B cell (primary cell): ENCODE data around the gene SUCLG2. TPM values are rescaled to one million over a fixed set of nuclear protein-coding genes. Genes with fewer than 3 reads are reported as not detected.

Source experiments
- ATAC-seq: fragments of 200-7000 bp; cut with Tn5 transposase; one replicate; pipeline ENCODE4 v1.10.0; 2021; ENCODE audit warnings: low read depth, mild to moderate bottlenecking, moderate number of reproducible peaks, moderate library complexity
- CTCF ChIA-PET: fragments of 350-600 bp; sonication (Branson Sonifier 250); formaldehyde crosslinking; loops from one replicate; lab custom pipeline; 2021; ENCODE audit warnings: antibody characterized with exemption, inconsistent platforms; lab: Charles Lee
- POLR2A ChIA-PET: fragments of 350-600 bp; sonication (Branson Sonifier 250); formaldehyde crosslinking; loops from one replicate; lab custom pipeline; 2021; ENCODE audit warnings: antibody characterized with exemption; lab: Charles Lee
- DNase-seq: peaks from one replicate; pipeline ENCODE4 v3.0.0; 2013
- H2AFZ ChIP-seq: 2 replicates; pipeline ENCODE4 v1.6.1; 2012; ENCODE audit warnings: mild to moderate bottlenecking, low read depth, low read length; ENCODE audit not compliant: insufficient read depth, poor library complexity, severe bottlenecking
- H3K27ac ChIP-seq, 2 donors: 1 replicate in 1 of 2; 2 replicates in 1 of 2; pipeline ENCODE4 v1.5.1; 2012 to 2013; ENCODE audit warnings: low read length in 2 of 2, mild to moderate bottlenecking in 2 of 2, moderate library complexity in 1 of 2
- H3K27me3 ChIP-seq, 4 experiments: fragments of 200-600 bp in 1 of 4; sonication (generic) in 1 of 4; replicated peaks in 1 of 4; 1 replicate in 2 of 4; 2 replicates in 2 of 4; pipeline versions ENCODE4 v1.6.1 to v1.7.0; 2013 to 2016; ENCODE audit warnings: low read length in 3 of 4, mild to moderate bottlenecking in 2 of 4, mixed read lengths in 1 of 4, moderate library complexity in 1 of 4; ENCODE audit not compliant: insufficient read depth in 4 of 4, control insufficient read depth in 3 of 4; ENCODE audit errors: control extremely low read depth in 1 of 4
- H3K36me3 ChIP-seq, 2 experiments: replicated peaks in 1 of 2; 1 replicate in 1 of 2; 2 replicates in 1 of 2; pipeline versions ENCODE4 v1.6.1 to v1.7.1; 2013; ENCODE audit warnings: low read length in 1 of 2; ENCODE audit not compliant: insufficient read depth in 2 of 2, control insufficient read depth in 1 of 2; ENCODE audit errors: control extremely low read depth in 1 of 2, extremely low read depth in 1 of 2
- H3K4me1 ChIP-seq, 2 donors: fragments of 200-600 bp in 1 of 2; sonication (generic) in 1 of 2; 1 replicate in 1 of 2; 2 replicates in 1 of 2; pipeline versions ENCODE4 v1.5.1 to v1.6.1; 2013 to 2017; ENCODE audit warnings: low read length in 2 of 2; ENCODE audit not compliant: control insufficient read depth in 2 of 2, insufficient read depth in 2 of 2
- H3K4me2 ChIP-seq: replicated peaks from 2 replicates; pipeline ENCODE3; 2012; ENCODE audit warnings: mild to moderate bottlenecking, low read depth, low read length; ENCODE audit not compliant: poor library complexity, severe bottlenecking
- H3K4me3 ChIP-seq, 5 experiments: fragments of 200-600 bp in 1 of 5; sonication (generic) in 1 of 5; 1 replicate in 3 of 5; 2 replicates in 2 of 5; pipeline versions ENCODE4 v1.5.1 to v1.7.0; 2011 to 2016; ENCODE audit warnings: low read length in 4 of 5, mild to moderate bottlenecking in 4 of 5, low read depth in 2 of 5, control low read depth in 1 of 5, moderate library complexity in 1 of 5; ENCODE audit not compliant: insufficient read depth in 1 of 5; ENCODE audit errors: control extremely low read depth in 1 of 5, extremely low read depth in 1 of 5
- H3K79me2 ChIP-seq: fragments of 200-600 bp; sonication (generic); one replicate; pipeline ENCODE4 v1.6.0; 2016; ENCODE audit warnings: low read length; ENCODE audit not compliant: control insufficient read depth, insufficient read depth
- H3K9ac ChIP-seq: fragments of 200-600 bp; sonication (generic); 2 replicates; pipeline ENCODE4 v1.6.1; 2017; ENCODE audit warnings: mild to moderate bottlenecking, low read length, moderate library complexity
- H3K9me3 ChIP-seq, 3 donors: one replicate each; pipeline versions ENCODE4 v1.6.1 to v1.7.1; 2013; ENCODE audit warnings: low read length in 2 of 3; ENCODE audit not compliant: control insufficient read depth in 2 of 3, insufficient read depth in 1 of 3; ENCODE audit errors: control extremely low read depth in 1 of 3
- H4K20me1 ChIP-seq: 2 replicates; pipeline ENCODE4 v1.6.0; 2012; ENCODE audit warnings: mild to moderate bottlenecking, low read length; ENCODE audit not compliant: insufficient read depth, control insufficient read depth, poor library complexity, severe bottlenecking
- H3K27ac Mint-ChIP-seq: one replicate; pipeline ENCODE4 v1.8.0; 2021; ENCODE audit warnings: mixed read lengths
- H3K27me3 Mint-ChIP-seq: one replicate; pipeline ENCODE4 v1.8.0; 2021; ENCODE audit warnings: mixed read lengths
- H3K4me1 Mint-ChIP-seq: one replicate; pipeline ENCODE4 v1.8.0; 2021; ENCODE audit warnings: mixed read lengths
- H3K4me3 Mint-ChIP-seq: one replicate; pipeline ENCODE4 v1.8.0; 2021; ENCODE audit warnings: mixed read lengths
- H3K9me3 Mint-ChIP-seq: one replicate; pipeline ENCODE4 v1.8.0; 2022; ENCODE audit warnings: mixed read lengths; ENCODE audit not compliant: insufficient read depth
- EZH2 ChIP-seq: IDR thresholded peaks from 2 replicates; pipeline ENCODE4 v1.6.1; 2012; ENCODE audit warnings: borderline replicate concordance, low read depth, mild to moderate bottlenecking, moderate library complexity, low read length; ENCODE audit not compliant: insufficient read depth, poor library complexity, severe bottlenecking
- WGBS: methylation state at CpG from one replicate; pipeline ENCODE4 v1.1.5; 2013; ENCODE audit warnings: missing lambda C conversion rate; ENCODE audit not compliant: insufficient coverage; 5-methylcytosine and 5-hydroxymethylcytosine counted together
- intact Hi-C: fragments of 100-400 bp; cut with micrococcal nuclease; formaldehyde crosslinking; loops from one replicate; pipeline ENCODE4 v1.10.0; 2022
- polyA plus RNA-seq: library from polyadenylated mRNA; depleted of rRNA; stranded (reverse); fragments of >200 nt; gene quantifications from 2 replicates; pipeline ENCODE4 v1.2.3, GENCODE V29; 2012
- total RNA-seq, 2 donors: library from RNA; stranded (reverse); fragments of 120-200 nt in 1 of 2; gene quantifications; 1 replicate in 1 of 2; 2 replicates in 1 of 2; pipeline versions ENCODE4 v1.2.3 to v1.2.4, GENCODE V29; 2013 to 2022
- TF ChIP-seq, protein P1 (sequence below): fragments of 200-600 bp; IDR thresholded peaks from one replicate; pipeline ENCODE4 v1.8.0; 2022; ENCODE audit warnings: antibody characterized with exemption, mild to moderate bottlenecking

The SUCLG2 gene
- total and polyA plus RNA-seq, 2 donors (not counting 1 experiment from before 2014, with no cell fraction given): 9.1 to 35.8 TPM

DNA sequence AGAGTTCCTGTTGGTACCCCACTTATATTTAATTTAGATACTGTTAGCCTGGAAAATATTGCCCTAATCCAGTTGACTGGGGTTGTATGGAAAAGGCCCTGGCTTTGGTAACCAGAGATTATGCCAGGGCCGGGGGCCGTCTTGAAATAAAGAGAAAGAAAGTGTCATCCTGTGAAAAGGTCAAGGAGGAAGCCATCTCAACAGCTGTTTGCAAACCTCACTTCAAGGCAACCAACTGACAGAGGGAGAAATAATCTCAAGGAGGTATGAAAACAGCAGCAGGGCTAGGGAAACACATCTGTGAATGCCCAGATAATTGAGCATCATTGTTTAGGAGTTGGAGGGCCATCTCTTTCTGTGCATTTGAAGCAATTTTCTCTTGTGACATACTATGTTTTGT, 190.8 kb downstream of the SUCLG2 start:
- no peak overlapping the region for H3K27ac Mint-ChIP-seq
- Histone ChIP-seq H3K4me1 (no peaks in the 10 kb centered on the region), H2AFZ (no peak overlapping the region), H3K79me2 (no peaks in the 10 kb centered on the region), H3K4me3 (no peak overlapping the region), H3K9me3 (no peaks in the 10 kb centered on the region), H3K27me3 (no peaks in the 10 kb centered on the region), H3K4me2 (no peak overlapping the region), H3K27ac (no peak overlapping the region), H3K9ac (no peak overlapping the region), H3K36me3 (peaks cover 1 to 14% of the 10 kb centered on the region in 2 experiments), H4K20me1 (no peaks in the 10 kb centered on the region)
- POLR2A ChIA-PET: no interaction called here
- WGBS: no CpG with 5 or more reads among the region's 2 CpGs
- DNase-seq: no peak
- no peaks in the 10 kb centered on the region for H3K9me3 Mint-ChIP-seq
- CTCF ChIA-PET: no interaction called here
- no peaks in the 10 kb centered on the region for H3K4me1 Mint-ChIP-seq
- no peak for ATAC-seq
- no peaks in the 10 kb centered on the region for H3K27me3 Mint-ChIP-seq
- intact Hi-C loops: no loop called here
- TF ChIP-seq, protein P1, sequence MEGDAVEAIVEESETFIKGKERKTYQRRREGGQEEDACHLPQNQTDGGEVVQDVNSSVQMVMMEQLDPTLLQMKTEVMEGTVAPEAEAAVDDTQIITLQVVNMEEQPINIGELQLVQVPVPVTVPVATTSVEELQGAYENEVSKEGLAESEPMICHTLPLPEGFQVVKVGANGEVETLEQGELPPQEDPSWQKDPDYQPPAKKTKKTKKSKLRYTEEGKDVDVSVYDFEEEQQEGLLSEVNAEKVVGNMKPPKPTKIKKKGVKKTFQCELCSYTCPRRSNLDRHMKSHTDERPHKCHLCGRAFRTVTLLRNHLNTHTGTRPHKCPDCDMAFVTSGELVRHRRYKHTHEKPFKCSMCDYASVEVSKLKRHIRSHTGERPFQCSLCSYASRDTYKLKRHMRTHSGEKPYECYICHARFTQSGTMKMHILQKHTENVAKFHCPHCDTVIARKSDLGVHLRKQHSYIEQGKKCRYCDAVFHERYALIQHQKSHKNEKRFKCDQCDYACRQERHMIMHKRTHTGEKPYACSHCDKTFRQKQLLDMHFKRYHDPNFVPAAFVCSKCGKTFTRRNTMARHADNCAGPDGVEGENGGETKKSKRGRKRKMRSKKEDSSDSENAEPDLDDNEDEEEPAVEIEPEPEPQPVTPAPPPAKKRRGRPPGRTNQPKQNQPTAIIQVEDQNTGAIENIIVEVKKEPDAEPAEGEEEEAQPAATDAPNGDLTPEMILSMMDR: no peak
- TF ChIP-seq EZH2: no peak
- no peak overlapping the region for H3K4me3 Mint-ChIP-seq

DNA sequence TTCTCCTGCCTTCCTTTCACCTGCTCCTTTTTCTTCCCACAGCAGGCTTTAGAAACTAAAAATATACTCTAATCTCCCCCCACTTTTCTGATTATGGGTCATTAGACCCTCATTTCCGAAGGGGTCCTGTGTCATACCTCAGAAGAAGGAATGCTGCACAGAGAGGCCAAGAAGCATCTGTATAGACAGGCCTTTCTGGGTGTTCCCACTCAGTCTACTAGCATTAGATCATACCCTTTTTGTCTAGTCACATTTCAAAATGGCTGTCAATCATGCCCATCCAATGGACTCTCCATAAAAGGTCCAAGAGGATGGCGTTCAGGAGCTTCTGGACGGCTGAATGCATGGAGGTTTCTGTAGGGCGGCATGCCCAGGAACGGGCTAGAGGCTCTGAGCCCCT, 192.2 kb downstream of the SUCLG2 start:
- Histone ChIP-seq H3K4me2 (no peak overlapping the region), H3K36me3 (peaks cover 1 to 7% of the 10 kb centered on the region in 2 experiments), H4K20me1 (no peaks in the 10 kb centered on the region), H3K27ac (no peak overlapping the region), H2AFZ (no peak overlapping the region), H3K9me3 (no peaks in the 10 kb centered on the region), H3K27me3 (no peaks in the 10 kb centered on the region), H3K79me2 (no peaks in the 10 kb centered on the region), H3K4me3 (no peak overlapping the region), H3K9ac (no peak overlapping the region), H3K4me1 (no peaks in the 10 kb centered on the region)
- DNase-seq (no peak), ATAC-seq (no peak)
- Mint-ChIP-seq H3K4me3 (no peak overlapping the region), H3K9me3 (no peaks in the 10 kb centered on the region), H3K27me3 (no peaks in the 10 kb centered on the region), H3K4me1 (no peaks in the 10 kb centered on the region), H3K27ac (no peak overlapping the region)
- WGBS: 97% methylated on average over 3 of the region's 5 CpGs
- intact Hi-C loops: no loop called here
- CTCF ChIA-PET: no interaction called here
- TF ChIP-seq, protein P1: no peak
- no peak for TF ChIP-seq EZH2
- POLR2A ChIA-PET: no interaction called here
